ENCODE data around the gene FBXL12.

GRCh38 chr19:9836021-9836420 is 17.1 kb upstream of the FBXL12 start:
- TF ChIP-seq POLR2AphosphoS5 (IDR thresholded peaks at IDR 0.05) (no peak), EP300 (IDR thresholded peaks at IDR 0.05) (no peak)
- TF ChIP-seq, protein P1, sequence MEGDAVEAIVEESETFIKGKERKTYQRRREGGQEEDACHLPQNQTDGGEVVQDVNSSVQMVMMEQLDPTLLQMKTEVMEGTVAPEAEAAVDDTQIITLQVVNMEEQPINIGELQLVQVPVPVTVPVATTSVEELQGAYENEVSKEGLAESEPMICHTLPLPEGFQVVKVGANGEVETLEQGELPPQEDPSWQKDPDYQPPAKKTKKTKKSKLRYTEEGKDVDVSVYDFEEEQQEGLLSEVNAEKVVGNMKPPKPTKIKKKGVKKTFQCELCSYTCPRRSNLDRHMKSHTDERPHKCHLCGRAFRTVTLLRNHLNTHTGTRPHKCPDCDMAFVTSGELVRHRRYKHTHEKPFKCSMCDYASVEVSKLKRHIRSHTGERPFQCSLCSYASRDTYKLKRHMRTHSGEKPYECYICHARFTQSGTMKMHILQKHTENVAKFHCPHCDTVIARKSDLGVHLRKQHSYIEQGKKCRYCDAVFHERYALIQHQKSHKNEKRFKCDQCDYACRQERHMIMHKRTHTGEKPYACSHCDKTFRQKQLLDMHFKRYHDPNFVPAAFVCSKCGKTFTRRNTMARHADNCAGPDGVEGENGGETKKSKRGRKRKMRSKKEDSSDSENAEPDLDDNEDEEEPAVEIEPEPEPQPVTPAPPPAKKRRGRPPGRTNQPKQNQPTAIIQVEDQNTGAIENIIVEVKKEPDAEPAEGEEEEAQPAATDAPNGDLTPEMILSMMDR (IDR thresholded peaks at IDR 0.05), result no peak

Measured in sigmoid colon (tissue), 4 donors.